ENCODE measurements around the gene TRAPPC13.

DNA sequence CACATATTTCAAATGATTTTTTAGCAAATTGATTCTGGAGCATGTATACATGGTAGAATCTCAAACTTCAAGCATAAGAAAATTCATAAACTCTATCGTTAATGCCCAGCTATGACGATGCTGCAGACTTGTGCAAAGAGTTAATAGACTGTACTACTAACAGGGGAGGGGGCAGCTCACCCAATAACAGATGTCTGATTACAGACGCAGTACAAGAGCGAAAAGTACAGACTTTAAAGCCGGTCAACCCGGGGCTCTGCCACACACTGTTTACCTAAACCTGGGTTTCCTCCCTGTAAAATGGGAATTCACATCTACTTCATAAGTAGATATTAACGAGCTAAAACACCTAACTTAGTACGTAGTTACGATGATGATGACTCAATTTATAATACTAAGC is 1.3 kb upstream of the TRAPPC13 start:
- TF ChIP-seq, protein P1, sequence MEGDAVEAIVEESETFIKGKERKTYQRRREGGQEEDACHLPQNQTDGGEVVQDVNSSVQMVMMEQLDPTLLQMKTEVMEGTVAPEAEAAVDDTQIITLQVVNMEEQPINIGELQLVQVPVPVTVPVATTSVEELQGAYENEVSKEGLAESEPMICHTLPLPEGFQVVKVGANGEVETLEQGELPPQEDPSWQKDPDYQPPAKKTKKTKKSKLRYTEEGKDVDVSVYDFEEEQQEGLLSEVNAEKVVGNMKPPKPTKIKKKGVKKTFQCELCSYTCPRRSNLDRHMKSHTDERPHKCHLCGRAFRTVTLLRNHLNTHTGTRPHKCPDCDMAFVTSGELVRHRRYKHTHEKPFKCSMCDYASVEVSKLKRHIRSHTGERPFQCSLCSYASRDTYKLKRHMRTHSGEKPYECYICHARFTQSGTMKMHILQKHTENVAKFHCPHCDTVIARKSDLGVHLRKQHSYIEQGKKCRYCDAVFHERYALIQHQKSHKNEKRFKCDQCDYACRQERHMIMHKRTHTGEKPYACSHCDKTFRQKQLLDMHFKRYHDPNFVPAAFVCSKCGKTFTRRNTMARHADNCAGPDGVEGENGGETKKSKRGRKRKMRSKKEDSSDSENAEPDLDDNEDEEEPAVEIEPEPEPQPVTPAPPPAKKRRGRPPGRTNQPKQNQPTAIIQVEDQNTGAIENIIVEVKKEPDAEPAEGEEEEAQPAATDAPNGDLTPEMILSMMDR (IDR thresholded peaks at IDR 0.05): no peak
- no peak for TF ChIP-seq EZH2 (IDR thresholded peaks at IDR 0.05; ENCODE audit: borderline replicate concordance, insufficient read depth, low read depth, low read length, poor library complexity, severe bottlenecking)

Measured in B cell (primary cell).